OCI-LY7 (cell line): ENCODE measurements around the gene PPM1M.

ENCODE experiments used
- CTCF ChIP-seq: fragments of 200-600 bp; sonication (generic); conservative IDR thresholded peaks from 2 replicates; pipeline ENCODE4 v1.5.1; 2014; ENCODE audit warnings: mild to moderate bottlenecking, antibody characterized with exemption, low read length, moderate library complexity, mixed read lengths
- EZH2phosphoT487 ChIP-seq: fragments of 200-600 bp; sonication (generic); IDR thresholded peaks from 2 replicates; pipeline ENCODE4 v1.6.1; 2018; ENCODE audit warnings: low read depth, borderline replicate concordance, mild to moderate bottlenecking, mixed run types, antibody characterized with exemption, low read length, moderate library complexity, mixed read lengths

- TF ChIP-seq CTCF (no peak), EZH2phosphoT487 (no peak)
Measured at GRCh38 chr3:52228751-52229291, 16.7 kb upstream of the PPM1M start.
